Fibroblast of skin of abdomen (primary cell): Measurements from ENCODE around the gene TESMIN.

Source experiments
- DNase-seq: peaks from one replicate; pipeline ENCODE4 v3.0.0-alpha.2; 2013

TESMIN gene

GRCh38 chr11:68710409-68710808 lies 40.9 kb downstream of the TESMIN start:
- DNase-seq: no peak

GRCh38 chr11:68709062-68709461 lies 42.3 kb downstream of the TESMIN start:
- no peak for DNase-seq

GRCh38 chr11:68707527-68707926 lies 43.8 kb downstream of the TESMIN start:
- no peak for DNase-seq

GRCh38 chr11:68704887-68705286 lies 46.4 kb downstream of the TESMIN start:
- DNase-seq: no peak

- DNase-seq: no peak
Observed at GRCh38 chr11:68698993-68699392, 52.3 kb downstream of the TESMIN start.

- DNase-seq: no peak
Observed at GRCh38 chr11:68695531-68695930, 55.8 kb downstream of the TESMIN start.

- DNase-seq: no peak
Observed at GRCh38 chr11:68694431-68695297, 56.7 kb downstream of the TESMIN start.

GRCh38 chr11:68693484-68693882 lies 57.8 kb downstream of the TESMIN start:
- no peak for DNase-seq

GRCh38 chr11:68692871-68693483 lies 58.3 kb downstream of the TESMIN start:
- DNase-seq: no peak

- no peak for DNase-seq
Observed at GRCh38 chr11:68692115-68692514, 59.2 kb downstream of the TESMIN start.

GRCh38 chr11:68691402-68691784 lies 59.9 kb downstream of the TESMIN start:
- DNase-seq: no peak

- DNase-seq: no peak
Observed at GRCh38 chr11:68690671-68691401, 60.5 kb downstream of the TESMIN start.

- DNase-seq: no peak
Observed at GRCh38 chr11:68689737-68690625, 61.3 kb downstream of the TESMIN start.

- DNase-seq: no peak
Observed at GRCh38 chr11:68688881-68689280, 62.4 kb downstream of the TESMIN start.

- no peak for DNase-seq
Observed at GRCh38 chr11:68687986-68688385, 63.3 kb downstream of the TESMIN start.

GRCh38 chr11:68687311-68687710 lies 64.0 kb downstream of the TESMIN start:
- no peak for DNase-seq

- no peak for DNase-seq
Observed at GRCh38 chr11:68686486-68686885, 64.8 kb downstream of the TESMIN start.

- DNase-seq: no peak
Observed at GRCh38 chr11:68685656-68686380, 65.5 kb downstream of the TESMIN start.

- no peak for DNase-seq
Observed at GRCh38 chr11:68684385-68685356, 66.6 kb downstream of the TESMIN start, which contains the start of gene GAL. Gene GAL, plus strand, starts transcription at chr11:68684544. Its CDS starts 380 bp downstream, at chr11:68684924.
